Occipital lobe (tissue), 2 donors: ENCODE measurements around the gene ZFP62. TPM values are rescaled to one million over a fixed set of nuclear protein-coding genes. Genes with fewer than 3 reads are reported as not detected.

Experiments
- DNase-seq: peaks from one replicate; lab custom pipeline; 2025; lab: John Stamatoyannopoulos, UW
- total RNA-seq: library from RNA; depleted of rRNA; stranded (reverse); fragments of >200 nt; gene quantifications from one replicate; pipeline ENCODE4 v1.2.3, GENCODE V29; 2014

ZFP62 gene
- total RNA-seq, 1 donor from 2014 or later: 52.3 TPM

DNA sequence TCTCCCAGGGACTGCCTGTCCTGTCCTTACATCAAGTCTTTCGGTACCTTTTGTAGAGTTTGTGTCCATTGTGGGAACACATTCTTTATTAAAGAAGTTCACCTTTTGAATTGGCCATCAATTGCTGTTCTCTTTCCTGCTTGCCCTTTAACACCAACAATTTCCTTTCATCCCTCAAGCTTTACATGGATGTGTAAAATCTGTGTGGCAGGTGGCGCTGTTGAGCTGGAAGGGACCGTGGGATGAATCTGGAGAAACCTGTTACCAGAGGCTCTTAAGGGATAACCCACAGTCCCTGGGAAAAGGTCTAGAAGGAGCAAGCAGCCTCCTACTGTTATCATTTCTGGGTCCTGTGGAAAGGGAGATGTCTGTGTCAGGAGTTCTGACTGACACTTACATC lies 7.9 kb upstream of the ZFP62 start:
- peak; percentile 41 for DNase-seq

- DNase-seq: no peak
Measured at GRCh38 chr5:180866985-180867384, 5.9 kb upstream of the ZFP62 start.

DNA sequence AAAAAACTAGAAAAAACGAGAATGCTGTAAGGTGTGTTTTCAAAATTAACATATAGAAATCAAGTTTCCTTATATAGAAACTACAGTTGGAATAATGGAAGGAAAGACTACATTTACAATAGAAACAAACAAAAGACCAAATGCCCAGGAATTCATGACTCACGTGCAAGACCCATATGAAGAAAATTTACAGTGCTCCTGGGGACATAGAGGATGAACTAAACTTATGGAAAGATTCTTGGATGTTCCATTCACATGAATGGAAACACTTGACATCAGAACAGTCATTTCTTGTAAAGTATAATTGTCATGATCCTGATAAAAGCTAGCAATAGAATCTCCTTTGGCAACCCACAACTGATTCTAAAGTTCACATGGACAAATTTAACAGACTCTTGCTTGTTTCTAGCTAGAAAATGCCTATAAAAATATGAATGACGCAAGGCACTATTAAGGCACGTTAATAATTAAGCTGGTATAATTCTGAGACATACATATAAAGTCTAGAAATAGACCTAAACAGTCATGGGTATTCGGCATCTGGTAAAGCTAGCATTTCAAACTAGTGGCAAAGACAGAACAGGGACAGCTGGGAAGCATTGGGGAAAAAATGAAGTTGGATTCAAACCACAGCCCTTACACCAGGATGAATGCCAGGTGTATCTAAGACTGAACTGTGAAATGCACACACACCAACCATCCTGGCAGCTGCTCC lies 5.1 kb upstream of the ZFP62 start:
- DNase-seq: no peak

DNA sequence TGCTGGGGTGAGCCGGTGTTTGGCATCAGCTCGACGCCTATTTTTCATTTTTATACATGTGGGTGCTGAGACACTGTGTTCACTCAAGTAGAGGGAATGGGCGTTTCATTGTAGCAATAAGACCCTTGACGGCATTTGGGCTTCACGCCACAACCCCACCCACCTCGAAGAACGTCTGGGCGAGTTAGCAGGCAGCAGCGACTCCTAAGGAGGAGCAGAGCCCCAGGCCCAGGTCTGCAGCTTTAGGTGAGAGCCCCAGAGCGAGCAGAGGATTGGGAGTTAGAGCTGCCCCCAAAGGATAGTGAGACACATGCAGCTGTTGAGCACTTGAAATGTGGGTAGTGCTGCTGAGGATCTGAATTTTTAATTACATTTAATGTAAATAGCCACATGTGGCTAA lies 1.6 kb upstream of the ZFP62 start:
- no peak for DNase-seq

DNA sequence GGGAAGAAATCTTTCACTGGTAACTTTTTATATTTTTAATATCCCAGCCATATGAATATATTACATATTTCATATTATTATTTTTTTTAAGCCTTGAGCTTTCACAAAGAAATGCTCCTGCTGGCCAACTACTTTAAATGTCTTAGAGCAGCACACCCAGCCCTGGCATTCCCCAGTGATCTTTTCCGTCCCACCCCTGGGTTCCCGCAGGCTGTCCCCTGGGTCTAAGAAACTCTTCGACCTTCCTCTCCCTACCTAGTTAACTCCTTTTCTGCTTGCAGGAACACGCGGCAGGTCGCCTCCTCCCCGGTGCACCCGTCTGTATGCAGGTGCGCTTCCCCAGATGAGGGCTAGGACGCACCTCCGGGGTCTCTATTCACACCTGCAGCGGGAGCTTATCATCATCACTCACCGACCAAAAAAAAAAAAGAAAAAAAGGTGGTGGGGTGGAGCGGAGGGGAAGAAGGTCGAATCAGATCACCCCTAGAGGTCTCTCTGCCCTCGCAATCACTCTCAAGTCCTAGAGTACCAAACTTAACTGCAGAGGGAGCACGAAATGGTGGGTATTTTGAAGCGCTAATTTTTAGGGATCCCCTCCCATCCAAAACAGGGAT lies 696 bp downstream of the ZFP62 start:
- DNase-seq: no peak

- no peak for DNase-seq
Measured at GRCh38 chr5:180858586-180858985, 2.5 kb downstream of the ZFP62 start.

DNA sequence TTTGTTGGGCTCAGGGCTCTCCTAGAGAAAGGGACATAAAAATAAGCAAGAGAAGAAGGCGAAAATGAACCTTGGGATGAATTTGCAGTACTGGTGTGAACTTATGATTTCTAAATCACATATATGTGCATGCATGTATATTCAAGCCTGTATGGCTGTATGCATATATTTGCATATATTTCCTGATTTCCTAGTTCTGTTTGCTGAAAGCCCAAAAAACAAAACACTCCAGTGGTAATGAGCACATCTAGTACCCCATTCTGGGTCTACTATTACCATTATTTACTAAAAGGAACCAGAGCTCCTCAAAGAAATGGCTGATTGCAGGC lies 7.3 kb downstream of the ZFP62 start:
- no peak for DNase-seq

- DNase-seq: no peak
Measured at GRCh38 chr5:180853121-180853847, 7.8 kb downstream of the ZFP62 start.

DNA sequence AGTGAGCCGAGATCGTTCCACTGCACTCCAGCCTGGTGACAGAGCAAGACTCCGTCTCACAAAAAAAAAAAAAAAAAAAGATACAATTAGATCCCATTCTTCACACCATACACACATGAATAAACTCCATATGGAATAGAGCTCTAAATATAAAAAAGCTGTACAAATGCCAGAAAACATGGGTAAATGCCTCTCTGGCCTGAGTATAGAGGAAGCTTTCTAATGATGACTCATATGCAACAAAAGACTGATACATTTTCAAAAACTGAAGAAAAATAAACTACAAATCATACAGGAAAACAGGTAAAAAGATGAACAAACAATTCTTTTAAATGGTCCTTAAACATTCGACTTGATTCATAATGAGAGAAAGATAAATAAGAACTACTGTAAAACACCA lies 8.6 kb downstream of the ZFP62 start:
- no peak for DNase-seq

GRCh38 chr5:180850434-180851078 lies 10.5 kb downstream of the ZFP62 start:
- DNase-seq: no peak

- DNase-seq: no peak
Measured at GRCh38 chr5:180849827-180850226, 11.2 kb downstream of the ZFP62 start.

DNA sequence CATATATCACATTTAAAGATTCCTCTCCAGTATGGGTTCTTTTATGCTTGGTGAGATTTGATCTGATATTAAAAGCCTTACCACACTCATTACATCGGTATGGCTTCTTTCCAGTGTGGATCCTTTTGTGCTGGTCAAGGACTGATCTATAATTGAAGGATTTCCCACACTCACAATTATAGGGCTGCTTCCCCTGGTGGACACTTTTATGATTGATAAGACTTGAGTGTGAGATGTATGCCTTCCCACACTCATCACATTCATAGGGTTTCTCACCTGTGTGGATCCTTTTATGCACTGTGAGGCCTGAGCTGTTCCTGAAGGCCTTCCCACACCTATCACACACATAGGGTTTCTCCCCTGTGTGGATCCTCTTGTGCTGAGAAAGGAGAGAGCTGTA lies 12.2 kb downstream of the ZFP62 start:
- no peak for DNase-seq

DNA sequence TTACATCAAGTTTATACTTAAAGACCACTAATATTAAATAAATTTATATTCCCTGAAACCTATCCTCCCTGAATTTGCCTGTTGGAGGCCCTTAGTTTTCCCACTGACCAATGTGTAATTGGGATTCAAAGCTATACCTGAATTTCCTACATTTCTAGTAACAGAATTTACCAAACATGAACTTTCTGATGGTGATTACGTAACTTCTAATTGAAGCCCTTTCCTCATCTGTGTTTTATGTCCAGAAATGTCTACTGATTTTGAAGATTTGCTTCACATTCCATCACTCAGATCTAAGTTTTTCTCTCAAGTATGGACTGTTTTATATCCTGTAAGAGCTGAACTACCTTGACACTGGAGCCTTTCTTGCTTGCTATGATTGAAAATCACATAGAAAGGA lies 12.8 kb downstream of the ZFP62 start:
- no peak for DNase-seq

- DNase-seq: no peak
Measured at GRCh38 chr5:180847026-180847425, 14.1 kb downstream of the ZFP62 start.

DNA sequence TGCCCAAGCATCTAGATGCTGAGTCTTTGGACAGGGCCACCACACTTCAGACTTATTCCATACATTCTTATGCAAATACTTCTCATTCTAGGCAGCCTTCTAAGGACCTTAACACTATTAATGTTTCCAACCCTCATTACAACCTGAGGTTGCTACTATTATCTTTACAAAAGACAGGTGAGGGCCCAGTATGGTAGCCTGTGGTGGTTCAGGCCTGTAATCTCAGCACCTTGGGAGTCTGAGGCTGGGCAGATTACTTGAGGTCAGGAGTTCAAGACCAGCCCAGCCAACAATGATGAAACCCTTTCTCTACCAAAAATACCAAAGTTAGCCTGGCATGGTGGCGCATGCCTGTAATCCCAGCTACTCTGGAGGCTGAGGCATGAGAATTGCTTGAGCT lies 16.2 kb downstream of the ZFP62 start:
- no peak for DNase-seq

DNA sequence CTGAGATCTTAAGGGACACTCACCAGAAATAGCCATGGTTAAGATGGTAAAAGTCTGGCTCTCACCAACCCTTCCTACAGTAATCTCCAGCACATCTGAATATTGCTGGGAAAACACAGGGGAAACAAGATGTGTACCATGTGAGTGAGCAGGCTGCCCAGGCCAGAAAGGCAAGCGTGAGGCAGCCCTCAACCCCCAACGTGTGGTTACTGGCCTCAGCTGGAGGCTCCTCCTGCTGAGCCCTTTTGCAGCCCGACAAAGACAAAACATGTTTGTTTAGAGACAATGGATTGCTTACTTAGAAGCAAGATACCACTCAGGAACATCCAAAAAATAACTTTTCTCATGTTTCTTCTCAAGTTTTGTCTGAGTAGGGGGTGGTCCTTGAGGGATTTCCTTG lies 16.6 kb downstream of the ZFP62 start:
- DNase-seq: no peak

DNA sequence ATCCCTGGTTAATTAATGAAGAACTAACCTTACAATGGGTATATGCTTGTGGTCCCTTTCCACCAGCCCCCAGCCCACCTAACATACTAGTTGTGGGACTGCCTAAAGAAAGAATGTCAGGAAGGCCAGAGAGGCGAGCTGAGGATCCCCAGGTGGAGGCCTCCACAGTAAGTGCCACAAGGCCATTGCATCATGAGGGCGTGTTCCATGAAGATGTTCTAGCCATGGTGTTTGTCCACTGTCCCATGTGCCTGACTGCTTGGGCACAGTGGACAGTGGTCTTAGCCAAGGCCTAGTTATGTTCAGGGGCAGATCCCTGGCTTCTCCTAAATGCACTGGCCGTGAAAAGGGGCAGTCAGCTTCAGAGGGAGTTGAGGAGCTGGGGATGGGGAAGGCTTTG lies 21.1 kb downstream of the ZFP62 start:
- DNase-seq: no peak

DNA sequence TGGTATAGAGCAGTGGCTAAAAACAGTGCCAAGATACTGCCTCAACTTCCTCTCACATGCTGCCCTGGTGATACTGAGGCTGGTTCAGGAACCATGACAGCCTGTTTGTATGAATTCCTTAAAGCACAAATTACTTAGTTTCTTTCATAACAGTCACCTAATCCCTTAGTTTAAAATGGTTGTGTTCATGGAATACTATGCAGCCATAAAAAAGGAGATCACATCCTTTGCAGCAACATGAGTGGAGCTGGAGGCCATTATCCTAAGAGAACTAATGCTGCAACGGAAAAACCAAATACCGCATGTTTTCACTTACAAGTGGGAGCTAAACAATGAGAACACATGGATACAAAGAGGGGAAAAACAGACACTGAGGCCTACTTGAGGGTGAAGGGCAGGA lies 21.8 kb downstream of the ZFP62 start:
- no peak for DNase-seq

GRCh38 chr5:180837478-180837877 lies 23.6 kb downstream of the ZFP62 start:
- DNase-seq: no peak

DNA sequence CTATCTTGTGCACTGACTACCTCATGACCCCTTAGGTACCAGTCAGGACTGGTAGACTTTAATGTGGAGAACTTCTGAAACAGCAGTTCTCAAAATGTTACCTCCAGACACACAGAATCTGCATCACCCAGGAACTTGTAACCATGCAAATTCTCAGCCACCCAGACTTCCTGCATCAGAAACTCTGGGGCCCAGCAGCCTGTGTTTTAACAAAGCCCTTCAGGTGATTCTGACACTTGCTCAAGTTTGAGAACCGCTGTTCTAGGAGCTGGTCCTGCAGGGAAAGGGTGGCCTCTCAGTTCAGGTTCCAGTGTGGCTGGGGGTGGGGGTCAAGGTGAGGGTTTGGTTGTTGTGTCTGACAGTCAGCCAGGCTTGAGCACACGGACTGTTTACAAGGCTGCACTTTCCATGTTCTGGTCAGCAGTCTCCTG lies 28.4 kb downstream of the ZFP62 start:
- DNase-seq: no peak

DNA sequence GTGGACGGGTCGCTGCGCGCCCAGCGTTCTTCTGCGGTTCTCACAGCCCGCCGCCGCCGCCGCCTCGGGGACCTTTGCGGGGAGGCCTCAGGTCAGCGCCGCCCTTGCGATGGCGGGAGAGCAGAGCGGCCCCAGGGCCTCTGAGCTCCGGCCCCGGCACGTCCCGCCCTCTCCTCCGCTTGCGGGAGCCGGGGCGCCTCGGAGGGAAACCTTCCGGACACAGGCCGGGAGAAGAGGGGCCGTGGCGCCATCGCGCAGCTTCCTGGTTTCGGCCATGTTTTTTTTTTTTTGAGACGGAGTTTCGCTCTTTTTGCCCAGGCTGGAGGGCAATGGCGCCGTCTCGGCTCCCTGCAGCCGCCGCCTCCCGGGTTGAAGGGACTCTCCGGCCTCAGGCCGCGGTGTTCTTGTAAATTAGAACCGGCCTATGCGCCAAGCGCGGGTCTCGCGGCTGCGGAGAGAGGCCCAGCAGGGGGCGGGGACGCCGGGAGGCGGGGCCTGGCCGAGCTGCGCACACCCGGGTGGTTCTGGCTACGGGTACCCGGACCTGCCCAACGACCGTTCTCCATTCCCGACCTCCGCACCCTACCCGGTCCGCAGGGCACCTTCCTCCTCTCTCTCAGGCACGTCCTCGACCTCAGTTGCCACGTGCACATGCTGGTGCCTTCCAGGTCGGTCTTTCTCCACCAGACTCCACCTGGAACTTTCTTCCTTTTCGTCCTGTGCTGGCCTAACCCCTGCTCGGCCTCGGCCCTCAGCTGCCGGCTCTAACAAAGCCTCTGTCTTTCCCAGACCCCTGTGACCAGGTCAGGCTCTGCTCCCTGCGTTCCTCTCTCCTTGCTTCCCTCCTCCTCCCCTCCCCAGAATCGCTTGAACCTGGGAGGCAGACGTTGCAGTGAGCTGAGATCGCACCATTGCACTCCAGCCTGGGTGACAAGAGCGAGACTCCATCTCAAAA lies 29.7 kb downstream of the ZFP62 start:
- DNase-seq: peak; percentile 83
